ENCODE measurements around the gene METTL23. TPM values are rescaled to one million over a fixed set of nuclear protein-coding genes. Genes with fewer than 3 reads are reported as not detected.

Gene METTL23
- polyA plus RNA-seq, 1 donor from 2014 or later: 59.8 TPM

DNA sequence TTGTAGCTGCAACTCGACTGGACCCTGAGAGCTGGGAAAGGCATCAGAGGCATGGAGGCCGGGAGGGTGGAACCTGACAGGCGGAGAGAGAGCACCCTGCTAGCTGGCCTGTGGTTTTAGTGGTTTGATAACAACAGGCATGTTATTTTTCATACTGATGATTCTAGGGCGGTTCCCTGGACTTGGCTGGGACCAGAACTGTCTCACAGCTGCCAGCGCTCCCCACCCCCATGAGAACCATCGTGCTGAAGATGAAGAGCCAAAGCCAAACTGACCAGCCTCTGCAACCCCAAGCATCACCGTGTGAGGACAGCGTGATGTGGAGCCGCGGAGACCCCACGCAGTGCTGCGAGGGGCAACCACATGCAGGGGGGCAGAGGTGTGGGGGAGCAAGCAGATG is 44.3 kb upstream of the METTL23 start:
- Histone ChIP-seq H3K79me2 (replicated peaks; ENCODE audit: insufficient read depth, low read length) (no peaks in the 10 kb centered on the region), H3K9me2 (ENCODE audit: insufficient read depth, low read length) (no peaks in the 10 kb centered on the region), H3K27ac (ENCODE audit: low read length) (no peak overlapping the region), H2AFZ (ENCODE audit: low read depth, low read length) (no peak overlapping the region), H3F3A (ENCODE audit: insufficient read depth, low read length, poor library complexity, severe bottlenecking) (no peaks in the 10 kb centered on the region), H3K4me3 (ENCODE audit: low read length) (no peak overlapping the region), H3K27me3 (ENCODE audit: insufficient read depth, low read depth, low read length) (no peaks in the 10 kb centered on the region), H3K9ac (ENCODE audit: low read length) (no peak overlapping the region), H3K36me3 (ENCODE audit: insufficient read depth, low read length) (no peaks in the 10 kb centered on the region), H3K4me2 (ENCODE audit: low read length) (no peak overlapping the region), H4K20me1 (ENCODE audit: insufficient read depth) (no peaks in the 10 kb centered on the region), H3K9me3 (ENCODE audit: low read length) (no peaks in the 10 kb centered on the region)
- TF ChIP-seq SMC3 (conservative IDR thresholded peaks at IDR 0.05; ENCODE audit: poor library complexity) (no peak), POLR2AphosphoS5 (IDR thresholded peaks at IDR 0.05) (no peak), TAF1 (IDR thresholded peaks at IDR 0.05; ENCODE audit: low read depth) (no peak), EZH2 (IDR thresholded peaks at IDR 0.05; ENCODE audit: borderline replicate concordance, insufficient read depth, low read length, poor library complexity, severe bottlenecking) (no peak), RAD21 (conservative IDR thresholded peaks at IDR 0.05) (no peak), MXI1 (conservative IDR thresholded peaks at IDR 0.05; ENCODE audit: poor library complexity, severe bottlenecking) (no peak), EP300 (conservative IDR thresholded peaks at IDR 0.05; ENCODE audit: poor library complexity, severe bottlenecking) (no peak), REST (IDR thresholded peaks at IDR 0.05; ENCODE audit: borderline replicate concordance) (no peak)
- TF ChIP-seq, protein P1, sequence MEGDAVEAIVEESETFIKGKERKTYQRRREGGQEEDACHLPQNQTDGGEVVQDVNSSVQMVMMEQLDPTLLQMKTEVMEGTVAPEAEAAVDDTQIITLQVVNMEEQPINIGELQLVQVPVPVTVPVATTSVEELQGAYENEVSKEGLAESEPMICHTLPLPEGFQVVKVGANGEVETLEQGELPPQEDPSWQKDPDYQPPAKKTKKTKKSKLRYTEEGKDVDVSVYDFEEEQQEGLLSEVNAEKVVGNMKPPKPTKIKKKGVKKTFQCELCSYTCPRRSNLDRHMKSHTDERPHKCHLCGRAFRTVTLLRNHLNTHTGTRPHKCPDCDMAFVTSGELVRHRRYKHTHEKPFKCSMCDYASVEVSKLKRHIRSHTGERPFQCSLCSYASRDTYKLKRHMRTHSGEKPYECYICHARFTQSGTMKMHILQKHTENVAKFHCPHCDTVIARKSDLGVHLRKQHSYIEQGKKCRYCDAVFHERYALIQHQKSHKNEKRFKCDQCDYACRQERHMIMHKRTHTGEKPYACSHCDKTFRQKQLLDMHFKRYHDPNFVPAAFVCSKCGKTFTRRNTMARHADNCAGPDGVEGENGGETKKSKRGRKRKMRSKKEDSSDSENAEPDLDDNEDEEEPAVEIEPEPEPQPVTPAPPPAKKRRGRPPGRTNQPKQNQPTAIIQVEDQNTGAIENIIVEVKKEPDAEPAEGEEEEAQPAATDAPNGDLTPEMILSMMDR (IDR thresholded peaks at IDR 0.05; ENCODE audit: poor library complexity, severe bottlenecking): no peak

DNA sequence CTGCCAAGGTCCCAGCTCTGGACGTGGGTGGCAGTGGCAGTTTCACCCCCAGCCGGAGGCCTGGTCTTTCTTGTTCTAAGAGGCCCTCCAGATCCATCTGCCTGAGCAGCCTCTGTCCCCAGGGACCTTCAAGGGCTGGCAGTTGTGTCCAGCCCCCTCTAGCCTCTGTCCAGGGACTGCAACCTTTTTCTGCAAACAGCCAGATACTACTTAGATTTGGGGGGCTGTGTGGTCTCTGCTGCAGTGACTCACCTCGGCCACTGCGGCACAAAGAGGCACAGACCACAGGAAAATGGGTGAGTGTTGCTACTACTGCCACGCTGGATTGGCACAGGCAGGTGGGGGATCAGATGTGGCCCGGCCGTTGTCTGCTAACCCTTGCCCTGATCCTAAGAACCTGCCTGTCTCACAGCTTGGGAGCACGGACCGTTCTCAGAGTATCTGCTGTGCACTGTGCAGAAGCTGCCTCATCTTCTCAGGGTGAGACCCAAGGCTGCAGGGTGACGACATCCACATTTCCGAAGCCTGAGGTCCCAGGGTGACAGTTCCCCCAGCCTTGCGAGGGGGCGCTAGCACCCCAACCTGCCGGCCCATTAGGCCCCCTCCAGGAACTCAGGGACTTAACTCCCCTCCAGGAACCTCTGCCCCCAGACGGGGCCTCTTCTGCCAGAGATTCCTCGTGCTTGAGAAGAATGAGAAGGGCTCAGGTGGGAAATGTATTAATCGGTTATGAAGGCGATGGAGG is 43.5 kb upstream of the METTL23 start:
- no peak overlapping the region for H3K4me2 ChIP-seq (ENCODE audit: low read length)
- H3K9me2 ChIP-seq (ENCODE audit: insufficient read depth, low read length): no peaks in the 10 kb centered on the region
- no peak for TF ChIP-seq EP300 (conservative IDR thresholded peaks at IDR 0.05; ENCODE audit: poor library complexity, severe bottlenecking)
- no peak for TF ChIP-seq REST (IDR thresholded peaks at IDR 0.05; ENCODE audit: borderline replicate concordance)
- no peak for TF ChIP-seq MXI1 (conservative IDR thresholded peaks at IDR 0.05; ENCODE audit: poor library complexity, severe bottlenecking)
- TF ChIP-seq, protein P1 (IDR thresholded peaks at IDR 0.05; ENCODE audit: poor library complexity, severe bottlenecking): peak; percentile 10
- no peak for TF ChIP-seq EZH2 (IDR thresholded peaks at IDR 0.05; ENCODE audit: borderline replicate concordance, insufficient read depth, low read length, poor library complexity, severe bottlenecking)
- TF ChIP-seq RAD21 (conservative IDR thresholded peaks at IDR 0.05): no peak

More for the DNA sequence above, 43.5 kb upstream of the METTL23 start:
- H3K36me3 ChIP-seq (ENCODE audit: insufficient read depth, low read length): no peaks in the 10 kb centered on the region
- H3K9me3 ChIP-seq (ENCODE audit: low read length): no peaks in the 10 kb centered on the region
- H4K20me1 ChIP-seq (ENCODE audit: insufficient read depth): no peaks in the 10 kb centered on the region
- no peaks in the 10 kb centered on the region for H3F3A ChIP-seq (ENCODE audit: insufficient read depth, low read length, poor library complexity, severe bottlenecking)
- no peaks in the 10 kb centered on the region for H3K27me3 ChIP-seq (ENCODE audit: insufficient read depth, low read depth, low read length)
- no peaks in the 10 kb centered on the region for H3K79me2 ChIP-seq (replicated peaks; ENCODE audit: insufficient read depth, low read length)
- no peak overlapping the region for H2AFZ ChIP-seq (ENCODE audit: low read depth, low read length)
- H3K4me3 ChIP-seq (ENCODE audit: low read length): no peak overlapping the region
- H3K9ac ChIP-seq (ENCODE audit: low read length): no peak overlapping the region
- H3K27ac ChIP-seq (ENCODE audit: low read length): no peak overlapping the region
